PC-3 (cell line): ENCODE results near the gene EPB41L3. TPM values are rescaled to one million over a fixed set of nuclear protein-coding genes. Genes with fewer than 3 reads are reported as not detected.

ENCODE experiments used
- ATAC-seq: fragments of 200-7000 bp; cut with Tn5 transposase; 2 replicates; pipeline ENCODE4 v1.9.1; 2020; ENCODE audit warnings: mild to moderate bottlenecking, moderate library complexity
- BruUV-seq: library from RNA; stranded (reverse); fragments of 400-500 nt; replicated peaks from 2 replicates; lab custom pipeline; 2021; lab: Mats Ljungman, UMichigan
- CTCF ChIA-PET: fragments of 300-600 bp; sonication (Branson Sonifier 250); formaldehyde crosslinking; loops from one replicate; lab custom pipeline; 2022; ENCODE audit warnings: antibody characterized with exemption; lab: Charles Lee
- POLR2A ChIA-PET: fragments of 300-600 bp; sonication (Branson Sonifier 250); formaldehyde crosslinking; loops from one replicate; lab custom pipeline; 2022; ENCODE audit warnings: antibody characterized with exemption; ENCODE audit not compliant: unreplicated experiment; lab: Charles Lee
- DNase-seq: peaks from one replicate; pipeline ENCODE4 v3.0.0-alpha.2; 2015
- H2AFZ ChIP-seq: fragments of 300-600 bp; sonication (generic); 2 replicates; pipeline ENCODE4 v1.6.0; 2016; ENCODE audit warnings: antibody characterized with exemption, low read length
- H3F3A ChIP-seq: fragments of 300-600 bp; sonication (generic); one replicate; pipeline ENCODE4 v1.6.0; 2017; ENCODE audit warnings: antibody characterized with exemption, low read length, control low read depth, mild to moderate bottlenecking; ENCODE audit not compliant: unreplicated experiment
- H3K27ac ChIP-seq: fragments of 300-600 bp; sonication (generic); 2 replicates; pipeline ENCODE4 v1.5.1; 2016; ENCODE audit warnings: mild to moderate bottlenecking, low read length
- H3K27me3 ChIP-seq: fragments of 300-600 bp; sonication (generic); 2 replicates; pipeline ENCODE4 v1.6.1; 2016; ENCODE audit warnings: low read length, mixed read lengths
- H3K36me3 ChIP-seq: fragments of 300-600 bp; sonication (generic); 2 replicates; pipeline ENCODE4 v1.6.1; 2016; ENCODE audit warnings: low read depth, mixed run types, low read length, mixed read lengths
- H3K4me1 ChIP-seq: fragments of 300-600 bp; sonication (generic); 2 replicates; pipeline ENCODE4 v1.5.1; 2016; ENCODE audit warnings: low read length; ENCODE audit not compliant: insufficient read depth
- H3K4me2 ChIP-seq: fragments of 300-600 bp; sonication (generic); 2 replicates; pipeline ENCODE4 v1.6.0; 2016; ENCODE audit warnings: low read length
- H3K4me3 ChIP-seq: fragments of 300-600 bp; sonication (generic); 2 replicates; pipeline ENCODE4 v1.5.1; 2016; ENCODE audit warnings: mild to moderate bottlenecking, low read length, mixed read lengths
- H3K79me2 ChIP-seq: fragments of 300-600 bp; sonication (generic); 2 replicates; pipeline ENCODE4 v1.6.1; 2017; ENCODE audit warnings: low read length, mixed read lengths
- H3K9ac ChIP-seq: fragments of 300-600 bp; sonication (generic); 2 replicates; pipeline ENCODE4 v1.6.0; 2016; ENCODE audit warnings: mild to moderate bottlenecking, low read length
- H3K9me2 ChIP-seq: fragments of 300-600 bp; sonication (generic); replicated peaks from 2 replicates; pipeline ENCODE4 v1.6.1; 2016; ENCODE audit warnings: mixed run types, low read length, mixed read lengths
- H3K9me3 ChIP-seq: fragments of 300-600 bp; sonication (generic); 2 replicates; pipeline ENCODE4 v1.6.1; 2016; ENCODE audit warnings: low read length, mixed read lengths
- H4K20me1 ChIP-seq: fragments of 300-600 bp; sonication (generic); 2 replicates; pipeline ENCODE4 v1.6.1; 2016; ENCODE audit warnings: low read length, mixed read lengths
- EZH2 ChIP-seq: fragments of 300-600 bp; sonication (generic); IDR thresholded peaks from one replicate; pipeline ENCODE4 v1.6.1; 2017; ENCODE audit warnings: antibody characterized with exemption, mild to moderate bottlenecking, low read length; ENCODE audit not compliant: unreplicated experiment
- EZH2phosphoT487 ChIP-seq: fragments of 300-600 bp; sonication (generic); IDR thresholded peaks from 2 replicates; pipeline ENCODE4 v1.6.1; 2018; ENCODE audit warnings: mild to moderate bottlenecking, antibody characterized with exemption, low read length, borderline replicate concordance
- intact Hi-C: fragments of 100-400 bp; cut with micrococcal nuclease; formaldehyde crosslinking; loops from 2 replicates; pipeline ENCODE4 v1.9.0; 2023
- total RNA-seq: library from RNA; depleted of rRNA; stranded (reverse); fragments of >200 nt; gene quantifications from 2 replicates; pipeline ENCODE4 v1.2.3, GENCODE V29; 2014
- TF ChIP-seq, protein P1 (sequence below): fragments of 300-600 bp; sonication (generic); conservative IDR thresholded peaks from 2 replicates; pipeline ENCODE4 v1.5.1; 2017; ENCODE audit warnings: antibody characterized with exemption, low read depth, mild to moderate bottlenecking, low read length

EPB41L3 gene
- total RNA-seq, 1 experiment from 2014 or later = 39.5 TPM

GRCh38 chr18:5520464-5520863 lies 23.3 kb downstream of the EPB41L3 start:
- H3K27me3 ChIP-seq = no peaks in the 10 kb centered on the region
- H3K9ac ChIP-seq = no peak overlapping the region
- H3F3A ChIP-seq = no peaks in the 10 kb centered on the region
- POLR2A ChIA-PET = no interaction called here
- H3K4me2 ChIP-seq = no peak overlapping the region
- H3K9me3 ChIP-seq = no peaks in the 10 kb centered on the region
- H2AFZ ChIP-seq = no peak overlapping the region
- peaks cover 8% of the 10 kb centered on the region; the same call in 1 of the 2 replicates for H3K79me2 ChIP-seq
- CTCF ChIA-PET = no interaction called here
- no peak overlapping the region for H3K4me3 ChIP-seq
- H3K27ac ChIP-seq = no peak overlapping the region
- no TSS peak for BruUV-seq
- no peaks in the 10 kb centered on the region for H3K36me3 ChIP-seq
- H3K4me1 ChIP-seq = no peaks in the 10 kb centered on the region
- no peaks in the 10 kb centered on the region for H3K9me2 ChIP-seq
- intact Hi-C loops = no loop called here
- TF ChIP-seq, protein P1, sequence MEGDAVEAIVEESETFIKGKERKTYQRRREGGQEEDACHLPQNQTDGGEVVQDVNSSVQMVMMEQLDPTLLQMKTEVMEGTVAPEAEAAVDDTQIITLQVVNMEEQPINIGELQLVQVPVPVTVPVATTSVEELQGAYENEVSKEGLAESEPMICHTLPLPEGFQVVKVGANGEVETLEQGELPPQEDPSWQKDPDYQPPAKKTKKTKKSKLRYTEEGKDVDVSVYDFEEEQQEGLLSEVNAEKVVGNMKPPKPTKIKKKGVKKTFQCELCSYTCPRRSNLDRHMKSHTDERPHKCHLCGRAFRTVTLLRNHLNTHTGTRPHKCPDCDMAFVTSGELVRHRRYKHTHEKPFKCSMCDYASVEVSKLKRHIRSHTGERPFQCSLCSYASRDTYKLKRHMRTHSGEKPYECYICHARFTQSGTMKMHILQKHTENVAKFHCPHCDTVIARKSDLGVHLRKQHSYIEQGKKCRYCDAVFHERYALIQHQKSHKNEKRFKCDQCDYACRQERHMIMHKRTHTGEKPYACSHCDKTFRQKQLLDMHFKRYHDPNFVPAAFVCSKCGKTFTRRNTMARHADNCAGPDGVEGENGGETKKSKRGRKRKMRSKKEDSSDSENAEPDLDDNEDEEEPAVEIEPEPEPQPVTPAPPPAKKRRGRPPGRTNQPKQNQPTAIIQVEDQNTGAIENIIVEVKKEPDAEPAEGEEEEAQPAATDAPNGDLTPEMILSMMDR = no peak
- no peak for TF ChIP-seq EZH2phosphoT487
- no peak for TF ChIP-seq EZH2
- no peak for ATAC-seq
- no peak for DNase-seq
- H4K20me1 ChIP-seq = no peaks in the 10 kb centered on the region

- BruUV-seq = no TSS peak
- H3F3A ChIP-seq = no peaks in the 10 kb centered on the region
- no peak overlapping the region for H3K4me3 ChIP-seq
- H4K20me1 ChIP-seq = no peaks in the 10 kb centered on the region
- no peak overlapping the region for H3K27ac ChIP-seq
- ChIA-PET CTCF (no interaction called here), POLR2A (no interaction called here)
- no peak overlapping the region for H2AFZ ChIP-seq
- no peaks in the 10 kb centered on the region for H3K9me2 ChIP-seq
- intact Hi-C loops = no loop called here
- no peaks in the 10 kb centered on the region for H3K27me3 ChIP-seq
- TF ChIP-seq EZH2phosphoT487 (no peak), EZH2 (no peak)
- TF ChIP-seq, protein P1 = no peak
- no peak for ATAC-seq
- H3K4me1 ChIP-seq = no peaks in the 10 kb centered on the region
- no peak overlapping the region for H3K4me2 ChIP-seq
- peaks cover 8% of the 10 kb centered on the region; the same call in 1 of the 2 replicates for H3K79me2 ChIP-seq
- no peaks in the 10 kb centered on the region for H3K36me3 ChIP-seq
- no peak for DNase-seq
- no peaks in the 10 kb centered on the region for H3K9me3 ChIP-seq
- H3K9ac ChIP-seq = no peak overlapping the region
Observed at GRCh38 chr18:5519448-5520298, 24.1 kb downstream of the EPB41L3 start.

GRCh38 chr18:5518899-5519371 lies 24.9 kb downstream of the EPB41L3 start:
- no peaks in the 10 kb centered on the region for H3K4me1 ChIP-seq
- intact Hi-C loops = no loop called here
- H4K20me1 ChIP-seq = no peaks in the 10 kb centered on the region
- no peak for ATAC-seq
- H3K4me3 ChIP-seq = no peak overlapping the region
- H3K27me3 ChIP-seq = no peaks in the 10 kb centered on the region
- TF ChIP-seq EZH2phosphoT487 (no peak), EZH2 (no peak)
- TF ChIP-seq, protein P1 = no peak
- DNase-seq = no peak
- H2AFZ ChIP-seq = no peak overlapping the region
- no peak overlapping the region for H3K9ac ChIP-seq
- no peak overlapping the region for H3K4me2 ChIP-seq
- no peaks in the 10 kb centered on the region for H3K9me2 ChIP-seq
- H3F3A ChIP-seq = no peaks in the 10 kb centered on the region
- no TSS peak for BruUV-seq
- ChIA-PET POLR2A (no interaction called here), CTCF (no interaction called here)
- H3K27ac ChIP-seq = no peak overlapping the region
- H3K36me3 ChIP-seq = no peaks in the 10 kb centered on the region
- H3K79me2 ChIP-seq = peaks cover 13% of the 10 kb centered on the region
- H3K9me3 ChIP-seq = no peaks in the 10 kb centered on the region
